LNCAP (cell line): Measurements from ENCODE around the gene GRIN2C.

Experiments used
- CTCF ChIP-seq: fragments of 450-650 bp; IDR thresholded peaks from 2 replicates; pipeline ENCODE4 v1.5.1; 2017; ENCODE audit warnings: mild to moderate bottlenecking

The GRIN2C gene

GRCh38 chr17:74870512-74870911, 10.8 kb upstream of the GRIN2C start:
- no peak for TF ChIP-seq CTCF

- no peak for TF ChIP-seq CTCF
Observed at GRCh38 chr17:74868908-74869255, 9.2 kb upstream of the GRIN2C start.

DNA sequence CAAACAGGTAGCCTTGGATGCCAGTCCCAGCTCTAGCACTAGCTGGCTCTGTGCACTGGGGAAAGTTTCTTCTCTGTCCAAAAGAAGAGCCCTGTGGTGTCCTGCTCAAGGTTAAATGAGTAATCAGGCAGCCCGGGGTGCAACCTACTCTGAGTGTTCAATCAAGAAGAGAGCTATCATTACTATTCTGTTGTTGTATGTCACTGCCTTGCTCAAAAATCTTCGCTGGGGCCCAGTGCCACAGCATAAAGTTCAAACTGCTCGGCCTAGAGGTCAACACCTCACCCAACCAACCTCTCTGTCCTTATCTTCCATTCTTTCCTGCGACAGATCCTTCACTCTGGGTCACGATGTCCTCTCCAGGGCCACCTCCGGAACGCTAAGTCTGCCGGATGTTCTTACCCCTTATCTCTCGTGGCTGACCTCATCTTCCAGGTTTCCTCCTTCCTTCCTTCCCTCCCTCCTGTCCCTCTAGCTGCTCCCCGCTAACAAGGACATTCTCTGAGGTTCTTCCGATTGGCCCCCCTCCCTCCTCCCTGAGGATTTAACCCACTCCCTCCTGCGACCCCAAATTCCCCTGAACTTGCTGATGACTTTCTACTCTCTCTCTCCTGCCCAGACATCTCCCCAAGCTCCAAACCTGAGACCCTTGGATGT, 8.7 kb upstream of the GRIN2C start:
- TF ChIP-seq CTCF: no peak

GRCh38 chr17:74866198-74866835, 6.6 kb upstream of the GRIN2C start:
- no peak for TF ChIP-seq CTCF

DNA sequence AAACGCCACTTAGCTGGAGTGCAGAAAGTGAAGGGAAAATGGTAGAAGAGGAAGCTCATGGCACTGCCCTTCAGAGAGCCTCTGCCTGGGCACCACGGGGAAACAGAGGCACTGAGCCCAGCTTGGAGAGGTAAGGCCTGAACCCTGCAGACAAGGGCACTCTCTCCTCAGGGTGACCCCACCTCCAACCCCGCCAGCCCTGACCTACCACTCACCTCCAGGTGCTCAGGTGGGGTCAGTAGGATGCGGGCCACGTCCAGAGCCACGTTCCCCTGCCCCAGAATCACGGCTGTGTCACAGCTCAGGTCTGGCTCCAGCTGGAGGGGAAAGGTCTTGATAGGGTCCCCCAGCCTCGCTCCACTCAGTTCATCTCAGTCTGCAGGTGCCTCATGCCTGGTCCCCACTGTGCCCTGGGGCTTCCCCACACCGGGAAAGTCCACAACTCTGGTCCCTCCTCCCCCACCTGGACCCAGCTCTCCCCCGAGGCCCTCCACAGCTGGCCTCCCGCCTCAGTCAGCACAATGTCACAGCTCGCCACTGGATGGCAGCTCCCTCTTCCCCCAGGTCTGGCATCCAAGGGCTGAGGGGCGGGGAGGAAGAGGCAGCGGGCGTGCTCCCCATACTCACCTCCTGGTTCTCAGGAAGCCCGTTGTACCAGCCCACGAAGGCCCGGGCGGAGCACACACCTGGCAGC, 6.0 kb upstream of the GRIN2C start:
- TF ChIP-seq CTCF: no peak

DNA sequence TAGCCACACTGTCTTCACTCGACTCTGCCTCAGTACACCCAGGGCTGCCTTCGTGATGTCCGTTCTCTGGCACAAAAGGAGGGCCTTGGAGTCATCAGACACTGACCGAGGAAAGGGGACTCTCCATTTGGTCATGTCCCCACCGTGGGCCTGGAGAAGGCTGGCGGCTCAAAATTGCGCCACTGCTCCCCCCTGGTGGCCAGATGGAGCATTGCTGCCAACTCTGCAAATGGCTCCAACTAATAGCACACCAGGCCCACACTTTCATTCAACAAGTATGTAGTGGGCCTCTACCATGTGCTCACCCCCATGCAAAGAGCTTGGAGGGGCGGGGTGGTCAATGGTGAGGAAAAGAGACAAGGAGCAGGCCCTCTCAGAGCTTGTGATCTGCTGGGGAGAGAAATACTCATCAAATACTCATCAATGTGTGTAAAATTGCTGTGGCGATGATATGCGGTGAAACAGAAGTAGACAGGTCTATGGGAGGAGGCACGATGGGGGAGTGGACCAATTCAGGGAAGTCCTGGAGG, 5.2 kb upstream of the GRIN2C start:
- TF ChIP-seq CTCF: peak; percentile 93

DNA sequence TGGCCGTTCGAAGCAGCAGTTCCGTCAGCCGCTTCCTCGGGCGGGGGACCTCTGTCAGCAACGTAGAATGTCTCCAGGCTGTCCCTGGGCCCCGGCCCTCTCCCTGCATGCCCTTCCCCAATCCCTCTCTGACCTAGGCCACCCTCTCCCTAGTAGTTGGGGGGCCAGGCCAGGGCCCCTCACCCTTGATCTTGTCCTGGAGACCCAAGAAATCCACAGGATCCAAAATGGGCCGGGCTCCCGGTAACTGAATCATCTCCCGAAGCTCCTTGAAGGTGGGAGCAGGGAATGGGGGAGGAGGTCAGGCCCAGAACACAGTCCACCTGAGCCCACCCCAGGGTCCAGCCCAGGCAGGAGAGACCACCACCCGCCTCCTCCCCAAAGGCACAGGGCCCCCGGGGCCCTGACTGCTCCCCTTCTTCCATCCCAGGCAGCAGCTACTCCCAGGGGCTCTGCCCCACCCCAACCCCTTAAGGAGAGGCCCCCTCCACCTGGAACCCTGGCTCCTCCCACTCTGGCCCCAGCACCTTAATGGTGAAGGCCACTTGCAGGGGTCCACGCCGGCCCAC, 4.7 kb upstream of the GRIN2C start:
- no peak for TF ChIP-seq CTCF
